GF-D8 (cell line): ENCODE data around the gene LRRC7.

Experiments
- DNase-seq: peaks from one replicate; lab custom pipeline; 2025; lab: John Stamatoyannopoulos, UW

Gene LRRC7

DNA sequence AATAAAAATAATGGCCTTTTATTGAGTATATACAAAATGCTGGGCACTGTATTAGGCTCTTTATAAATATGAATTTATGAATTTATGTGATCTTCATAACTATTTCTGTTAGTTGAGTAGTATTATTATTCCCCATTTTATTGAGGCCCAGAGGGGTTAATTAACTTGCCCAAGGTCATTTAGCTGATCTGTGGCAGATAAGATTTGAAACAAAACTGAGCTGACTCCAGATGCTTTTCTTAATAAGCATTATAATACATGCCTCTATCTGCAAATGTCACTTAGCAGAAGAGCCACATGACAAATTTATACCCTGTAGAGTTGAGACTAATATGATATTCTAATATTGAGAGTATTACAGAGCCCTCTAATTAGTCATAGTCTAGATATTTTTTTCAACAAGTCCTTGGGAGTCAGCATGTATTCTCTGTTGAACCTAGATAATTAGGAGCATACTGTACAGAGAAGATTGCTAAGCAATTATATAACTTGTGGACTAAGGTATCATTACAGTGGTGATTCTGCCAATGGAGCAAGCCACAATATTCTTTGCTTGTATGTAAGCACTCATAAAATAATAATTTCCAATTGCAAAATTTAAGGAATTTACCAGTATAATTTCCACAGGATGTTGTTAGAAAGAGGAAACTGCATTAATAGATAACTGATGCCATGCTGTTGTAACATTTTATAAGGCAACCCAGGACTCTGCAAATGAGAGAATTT, 525.7 kb downstream of the LRRC7 start:
- no peak for DNase-seq

DNA sequence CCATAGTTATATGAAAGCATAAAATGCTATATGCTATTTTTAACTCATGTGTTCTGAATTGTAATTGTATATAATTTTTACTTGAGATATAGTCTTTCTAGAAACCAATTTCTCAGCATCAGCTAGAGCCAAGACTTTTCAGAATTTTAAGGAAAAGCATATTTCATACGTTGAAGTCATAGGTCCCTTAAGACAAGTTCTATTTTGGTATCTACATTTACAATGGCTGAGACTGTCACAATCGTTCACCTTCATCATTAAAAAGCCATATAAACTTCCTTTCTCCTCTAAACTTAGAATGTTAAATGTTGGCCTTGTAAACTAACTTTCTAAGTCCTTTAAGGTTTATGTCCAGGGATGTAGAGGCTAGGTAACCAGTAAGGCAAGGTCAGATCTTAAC, 533.5 kb downstream of the LRRC7 start:
- DNase-seq = no peak

DNA sequence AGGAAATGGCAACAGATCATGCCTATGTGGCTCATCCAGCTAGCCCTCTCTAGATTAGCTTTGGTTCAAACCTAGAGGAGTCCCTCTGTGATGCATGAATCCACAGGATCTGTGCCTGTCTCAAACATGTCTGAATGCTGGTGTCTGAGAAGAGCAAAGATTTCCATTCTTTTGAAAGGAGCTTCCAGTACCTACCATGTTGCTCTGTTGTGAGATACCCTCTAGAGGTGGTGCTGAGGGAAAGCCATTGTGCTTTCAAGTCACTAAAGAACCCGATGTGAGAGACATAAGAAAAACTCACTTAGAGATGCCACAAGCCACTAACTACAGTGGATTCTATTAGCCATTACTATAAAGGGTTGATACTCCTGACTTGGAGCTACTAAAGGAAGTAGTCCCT, 534.1 kb downstream of the LRRC7 start:
- no peak for DNase-seq

- DNase-seq = no peak
Measured at GRCh38 chr1:70103770-70104169, 536.0 kb downstream of the LRRC7 start.

DNA sequence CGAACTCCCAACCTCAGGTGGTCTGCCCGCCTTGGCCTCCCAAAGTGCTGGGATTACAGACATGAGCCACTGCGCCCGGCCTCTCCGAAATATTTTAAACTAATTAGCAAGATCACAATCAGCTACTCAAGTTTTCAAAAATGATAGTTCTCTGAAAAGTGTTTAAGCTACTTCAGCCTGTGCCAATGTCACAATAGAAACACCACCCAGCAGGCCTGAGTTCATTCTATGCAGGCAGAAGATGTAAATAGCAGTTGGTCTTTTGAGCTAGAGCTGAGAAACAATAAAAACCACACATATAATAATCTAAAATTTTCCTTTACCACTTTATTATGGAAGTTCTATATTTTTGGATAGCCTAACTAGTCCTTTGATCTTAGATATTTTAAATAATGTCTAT, 541.5 kb downstream of the LRRC7 start:
- DNase-seq = no peak

GRCh38 chr1:70112838-70113237, 545.1 kb downstream of the LRRC7 start:
- no peak for DNase-seq

- no peak for DNase-seq
Measured at GRCh38 chr1:70115315-70115714, 547.6 kb downstream of the LRRC7 start.

GRCh38 chr1:70117046-70117445, 549.3 kb downstream of the LRRC7 start:
- DNase-seq = no peak

GRCh38 chr1:70134148-70134547, 566.4 kb downstream of the LRRC7 start:
- no peak for DNase-seq

DNA sequence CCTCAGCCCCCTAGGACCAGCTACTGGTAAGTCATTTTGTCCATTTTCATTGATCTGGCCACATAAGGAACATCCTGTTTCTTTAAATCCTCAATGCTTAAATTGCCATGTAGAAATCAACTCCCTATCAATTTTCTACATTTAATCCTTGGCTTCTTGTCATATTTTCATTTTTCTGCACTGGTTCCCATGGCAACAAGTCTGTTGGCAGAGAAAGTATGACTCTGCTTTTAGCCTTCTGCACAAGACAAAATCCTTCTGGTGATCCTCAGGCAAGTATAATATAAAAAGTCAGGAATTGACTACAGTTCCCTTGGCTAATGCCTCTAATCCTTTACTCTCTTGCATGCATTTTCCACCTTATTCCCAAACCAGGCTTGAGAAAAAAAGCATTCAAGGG, 572.6 kb downstream of the LRRC7 start:
- no peak for DNase-seq

DNA sequence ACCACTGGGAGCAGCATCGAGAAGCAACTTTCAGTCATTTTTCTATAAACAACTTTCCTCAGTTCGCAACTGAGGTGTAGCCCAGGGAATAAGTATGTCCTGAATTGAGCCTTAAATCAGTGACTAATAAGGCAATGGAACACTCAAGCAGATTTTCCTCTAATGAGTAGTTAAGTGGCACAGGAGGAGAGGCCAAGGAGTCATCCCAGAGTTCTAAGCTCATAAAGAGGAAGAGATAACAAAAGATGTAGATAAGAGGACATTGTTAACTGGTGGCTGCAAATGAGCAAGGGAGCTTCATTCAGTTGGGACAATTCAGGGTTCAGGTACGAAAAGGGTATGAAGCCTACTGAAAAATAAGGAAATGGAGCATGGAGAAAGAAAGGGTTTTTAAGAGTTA, 573.2 kb downstream of the LRRC7 start:
- DNase-seq = no peak

DNA sequence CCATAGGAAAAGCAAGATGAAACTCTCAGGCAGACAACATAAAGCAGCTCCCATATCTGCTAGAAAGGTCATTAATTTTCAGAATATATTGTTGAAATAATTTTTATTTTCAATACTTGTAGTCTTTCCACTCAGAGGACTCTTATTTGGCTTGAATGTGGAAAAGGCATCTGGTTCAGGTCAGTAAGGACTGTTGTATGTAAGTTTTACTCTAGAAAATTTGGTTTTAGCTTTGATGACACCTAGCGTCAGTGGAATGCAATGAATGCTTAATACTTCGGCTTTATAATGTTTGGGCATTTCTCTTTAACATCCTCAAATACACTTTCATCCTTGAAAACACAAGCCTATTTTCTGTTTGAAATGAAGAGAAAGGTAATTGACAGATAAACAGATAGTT, 574.4 kb downstream of the LRRC7 start:
- DNase-seq = no peak

- DNase-seq = no peak
Measured at GRCh38 chr1:70143048-70143659, 575.4 kb downstream of the LRRC7 start.

GRCh38 chr1:70146488-70146887, 578.8 kb downstream of the LRRC7 start:
- DNase-seq = no peak

DNA sequence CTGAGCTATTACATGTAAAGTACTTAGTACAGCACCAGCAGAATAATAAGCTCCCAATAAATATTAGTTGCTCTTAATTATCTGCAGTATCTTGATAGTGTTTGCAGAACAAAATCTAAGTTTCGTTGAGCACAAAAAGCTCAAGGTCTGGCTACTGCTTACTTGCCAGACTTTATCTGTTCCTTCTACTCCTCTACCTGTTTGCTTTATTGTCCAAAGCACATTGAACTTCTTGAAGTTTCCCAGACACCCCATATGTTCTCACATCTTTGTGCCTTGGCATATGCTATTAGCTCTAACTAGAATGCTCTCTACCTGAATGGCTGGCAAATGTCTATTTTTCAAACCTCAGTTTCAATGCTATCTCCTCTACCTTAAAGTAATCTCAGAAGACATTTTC, 582.7 kb downstream of the LRRC7 start:
- DNase-seq = no peak

DNA sequence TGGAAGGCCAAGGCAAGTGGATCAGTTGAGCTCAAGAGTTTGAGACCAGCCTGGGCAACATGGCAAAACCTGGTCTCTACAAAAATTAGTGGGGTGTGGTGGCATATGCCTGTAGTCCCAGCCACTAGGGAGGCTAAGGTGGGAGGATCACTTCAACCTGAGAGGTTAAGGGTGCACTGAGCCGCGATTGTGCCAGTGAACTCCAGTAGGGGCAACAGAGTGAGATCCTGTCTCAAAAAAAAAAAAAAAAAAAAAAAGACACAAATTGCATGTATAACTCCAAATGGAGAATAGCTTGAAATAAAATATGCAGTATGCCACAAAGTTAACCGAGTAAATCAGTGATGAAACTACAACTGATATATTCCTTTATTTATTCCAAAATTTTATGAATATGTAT, 586.0 kb downstream of the LRRC7 start:
- DNase-seq = no peak

DNA sequence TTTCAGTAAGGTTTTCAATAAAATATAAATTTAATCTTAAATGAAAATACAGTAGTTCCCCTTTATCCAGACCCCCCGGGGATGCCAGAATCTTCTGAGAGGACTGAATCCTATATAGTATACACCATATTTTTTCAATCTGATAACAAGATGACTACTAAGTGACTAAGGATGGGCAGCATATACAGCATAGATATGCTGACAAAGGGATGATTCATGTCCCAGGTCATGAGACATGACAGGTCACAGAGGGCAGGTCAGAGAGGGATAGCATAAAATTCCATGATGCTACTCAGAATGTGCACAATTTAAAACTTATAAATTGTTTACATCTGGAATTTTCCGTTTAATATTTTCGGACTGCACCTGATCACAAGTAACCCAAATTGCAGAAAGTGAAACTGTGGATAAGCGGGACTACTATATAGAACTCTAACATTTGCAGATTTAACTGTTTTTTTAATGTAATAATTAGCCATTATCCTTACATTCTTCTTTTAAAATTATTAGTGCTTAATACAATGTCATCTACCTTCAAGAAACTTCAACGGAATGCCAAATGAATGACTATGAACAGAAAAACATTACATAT, 588.9 kb downstream of the LRRC7 start:
- DNase-seq = no peak

GRCh38 chr1:70164350-70164749, 596.6 kb downstream of the LRRC7 start:
- DNase-seq = no peak

GRCh38 chr1:70168283-70168682, 600.6 kb downstream of the LRRC7 start:
- no peak for DNase-seq

DNA sequence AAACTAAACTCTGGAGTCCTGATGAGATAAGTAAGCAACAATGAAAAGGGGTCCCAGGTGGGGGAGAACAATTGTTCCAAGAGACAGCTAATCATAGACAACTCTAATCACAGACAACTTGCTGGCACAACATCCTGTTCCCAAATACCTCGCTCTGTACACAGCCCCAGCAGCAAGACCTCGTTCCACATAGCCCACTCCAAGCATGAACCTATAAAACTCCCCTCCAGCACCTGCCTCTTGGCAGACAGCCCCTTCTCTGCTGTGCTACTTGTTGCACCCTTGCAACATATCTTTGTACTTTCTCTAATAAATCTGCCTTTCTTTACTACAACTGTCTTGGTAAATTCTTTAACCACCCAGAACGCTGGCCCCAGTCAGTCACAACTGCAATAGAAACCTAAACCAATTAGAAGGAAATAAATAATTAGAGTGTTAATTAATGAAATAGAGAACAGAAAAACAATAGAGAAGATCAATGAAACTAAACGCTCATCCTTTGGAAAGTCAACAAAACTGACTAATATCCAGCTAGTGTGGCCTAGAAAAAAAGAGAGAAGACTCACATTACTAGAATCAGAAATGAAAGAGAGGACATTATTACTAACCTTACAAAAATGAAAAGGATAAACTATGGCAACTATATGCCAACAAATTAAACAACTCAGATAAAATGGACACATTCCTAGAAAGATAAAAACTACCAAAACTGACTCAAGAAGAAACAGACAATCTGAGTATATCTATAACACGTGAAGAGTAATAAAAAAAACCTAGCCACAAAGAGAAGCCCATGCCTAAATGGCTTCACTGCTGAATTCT, 601.5 kb downstream of the LRRC7 start:
- no peak for DNase-seq

DNA sequence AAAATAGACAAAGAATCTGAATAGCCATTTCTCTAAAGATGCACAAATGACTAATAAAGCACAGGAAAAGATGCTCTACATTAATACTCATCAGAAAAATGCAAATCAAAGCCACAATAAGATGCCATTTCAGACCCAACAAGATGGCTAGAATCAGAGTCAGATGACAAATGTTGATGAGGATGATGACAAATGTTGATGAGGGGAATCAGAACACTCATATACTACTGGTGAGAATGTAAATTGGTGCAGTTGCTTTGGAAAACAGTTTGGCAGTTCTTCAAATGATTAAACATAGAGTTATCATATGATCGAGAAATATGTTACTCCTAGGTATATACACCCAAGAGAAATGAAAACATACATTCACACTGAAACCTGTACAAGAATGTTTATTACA, 603.8 kb downstream of the LRRC7 start:
- DNase-seq = no peak
